DOHH2 (cell line): ENCODE results near the gene RPA1.

ENCODE experiments used
- H3F3A ChIP-seq: fragments of 200-600 bp; sonication (generic), shearing (Covaris generic); 2 replicates; pipeline ENCODE4 v1.6.0; 2016; ENCODE audit warnings: antibody characterized with exemption, mild to moderate bottlenecking; ENCODE audit not compliant: control insufficient read depth, insufficient read depth
- H3K27ac ChIP-seq: fragments of 200-600 bp; sonication (generic); 2 replicates; pipeline ENCODE4 v1.5.1; 2014; ENCODE audit warnings: low read depth, mild to moderate bottlenecking, low read length, moderate library complexity
- H3K27me3 ChIP-seq: fragments of 200-600 bp; sonication (generic); 2 replicates; pipeline ENCODE4 v1.6.1; 2014; ENCODE audit warnings: mild to moderate bottlenecking, low read length, mixed read lengths; ENCODE audit not compliant: control insufficient read depth
- H3K36me3 ChIP-seq: fragments of 200-600 bp; sonication (generic); 2 replicates; pipeline ENCODE4 v1.6.1; 2014; ENCODE audit warnings: mild to moderate bottlenecking, low read length, moderate library complexity, mixed read lengths; ENCODE audit not compliant: control insufficient read depth
- H3K4me1 ChIP-seq: fragments of 200-600 bp; sonication (generic); 2 replicates; pipeline ENCODE4 v1.6.1; 2014; ENCODE audit warnings: mild to moderate bottlenecking, low read length, mixed read lengths; ENCODE audit not compliant: control insufficient read depth
- H3K4me2 ChIP-seq: fragments of 200-600 bp; sonication (generic); 2 replicates; pipeline ENCODE4 v1.6.0; 2014; ENCODE audit warnings: mild to moderate bottlenecking, low read length, moderate library complexity
- H3K4me3 ChIP-seq: fragments of 200-600 bp; sonication (generic); 2 replicates; pipeline ENCODE4 v1.5.1; 2014; ENCODE audit warnings: mild to moderate bottlenecking, low read length, mixed read lengths
- H3K79me2 ChIP-seq: fragments of 200-600 bp; sonication (generic); 2 replicates; pipeline ENCODE4 v1.6.1; 2014; ENCODE audit warnings: mild to moderate bottlenecking, low read length, mixed read lengths; ENCODE audit not compliant: control insufficient read depth
- H3K9me2 ChIP-seq: fragments of 200-600 bp; sonication (generic); replicated peaks from 2 replicates; pipeline ENCODE4 v1.6.1; 2014; ENCODE audit warnings: mild to moderate bottlenecking, low read length, mixed read lengths; ENCODE audit not compliant: control insufficient read depth
- H3K9me3 ChIP-seq: fragments of 200-600 bp; sonication (generic); 2 replicates; pipeline ENCODE4 v1.6.1; 2014; ENCODE audit warnings: antibody characterized with exemption, low read length, mixed read lengths; ENCODE audit not compliant: control insufficient read depth, insufficient read depth
- H4K20me1 ChIP-seq: fragments of 200-600 bp; sonication (generic); 2 replicates; pipeline ENCODE4 v1.6.0; 2014; ENCODE audit warnings: low read depth, mild to moderate bottlenecking, antibody characterized with exemption, low read length, moderate library complexity; ENCODE audit not compliant: control insufficient read depth, insufficient read depth
- EZH2phosphoT487 ChIP-seq: fragments of 200-600 bp; sonication (generic); IDR thresholded peaks from 2 replicates; pipeline ENCODE4 v1.6.1; 2017; ENCODE audit warnings: borderline replicate concordance, mild to moderate bottlenecking, antibody characterized with exemption, low read length, moderate library complexity, mixed read lengths
- TF ChIP-seq, protein P1 (sequence below): fragments of 200-600 bp; sonication (generic); IDR thresholded peaks from one replicate; pipeline ENCODE4 v1.5.1; 2014; ENCODE audit warnings: antibody characterized with exemption, mild to moderate bottlenecking, low read depth, low read length; ENCODE audit not compliant: poor library complexity, severe bottlenecking

The RPA1 gene

DNA sequence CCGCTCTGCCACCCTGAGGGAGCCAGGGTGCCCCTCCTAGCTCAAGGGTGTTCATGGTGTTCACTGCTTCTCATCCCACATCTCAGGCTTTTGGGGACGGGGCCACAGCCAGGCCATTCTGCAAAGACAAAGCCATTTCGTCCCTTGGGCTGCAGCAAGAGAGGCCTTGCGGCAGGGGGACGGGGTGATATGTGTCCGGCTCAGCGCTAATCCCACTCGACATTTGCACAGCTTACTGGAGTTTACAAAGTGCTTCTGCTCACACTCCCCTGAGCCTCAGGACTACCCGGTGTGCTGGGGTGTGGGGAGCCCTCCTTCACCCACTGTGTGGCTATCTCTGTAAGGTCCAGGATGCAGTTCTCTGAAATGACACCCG, 111.0 kb downstream of the RPA1 start:
- no peaks in the 10 kb centered on the region for H3F3A ChIP-seq
- no peaks in the 10 kb centered on the region for H3K9me2 ChIP-seq
- no peaks in the 10 kb centered on the region; the same call in 1 of the 2 replicates for H3K27me3 ChIP-seq
- no peaks in the 10 kb centered on the region for H4K20me1 ChIP-seq
- H3K4me1 ChIP-seq, result no peaks in the 10 kb centered on the region
- no peaks in the 10 kb centered on the region for H3K9me3 ChIP-seq
- no peak overlapping the region for H3K27ac ChIP-seq
- no peaks in the 10 kb centered on the region for H3K36me3 ChIP-seq
- H3K79me2 ChIP-seq, result no peaks in the 10 kb centered on the region
- H3K4me3 ChIP-seq, result no peak overlapping the region
- no peak overlapping the region for H3K4me2 ChIP-seq
- TF ChIP-seq, protein P1, sequence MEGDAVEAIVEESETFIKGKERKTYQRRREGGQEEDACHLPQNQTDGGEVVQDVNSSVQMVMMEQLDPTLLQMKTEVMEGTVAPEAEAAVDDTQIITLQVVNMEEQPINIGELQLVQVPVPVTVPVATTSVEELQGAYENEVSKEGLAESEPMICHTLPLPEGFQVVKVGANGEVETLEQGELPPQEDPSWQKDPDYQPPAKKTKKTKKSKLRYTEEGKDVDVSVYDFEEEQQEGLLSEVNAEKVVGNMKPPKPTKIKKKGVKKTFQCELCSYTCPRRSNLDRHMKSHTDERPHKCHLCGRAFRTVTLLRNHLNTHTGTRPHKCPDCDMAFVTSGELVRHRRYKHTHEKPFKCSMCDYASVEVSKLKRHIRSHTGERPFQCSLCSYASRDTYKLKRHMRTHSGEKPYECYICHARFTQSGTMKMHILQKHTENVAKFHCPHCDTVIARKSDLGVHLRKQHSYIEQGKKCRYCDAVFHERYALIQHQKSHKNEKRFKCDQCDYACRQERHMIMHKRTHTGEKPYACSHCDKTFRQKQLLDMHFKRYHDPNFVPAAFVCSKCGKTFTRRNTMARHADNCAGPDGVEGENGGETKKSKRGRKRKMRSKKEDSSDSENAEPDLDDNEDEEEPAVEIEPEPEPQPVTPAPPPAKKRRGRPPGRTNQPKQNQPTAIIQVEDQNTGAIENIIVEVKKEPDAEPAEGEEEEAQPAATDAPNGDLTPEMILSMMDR, result no peak
- no peak for TF ChIP-seq EZH2phosphoT487

DNA sequence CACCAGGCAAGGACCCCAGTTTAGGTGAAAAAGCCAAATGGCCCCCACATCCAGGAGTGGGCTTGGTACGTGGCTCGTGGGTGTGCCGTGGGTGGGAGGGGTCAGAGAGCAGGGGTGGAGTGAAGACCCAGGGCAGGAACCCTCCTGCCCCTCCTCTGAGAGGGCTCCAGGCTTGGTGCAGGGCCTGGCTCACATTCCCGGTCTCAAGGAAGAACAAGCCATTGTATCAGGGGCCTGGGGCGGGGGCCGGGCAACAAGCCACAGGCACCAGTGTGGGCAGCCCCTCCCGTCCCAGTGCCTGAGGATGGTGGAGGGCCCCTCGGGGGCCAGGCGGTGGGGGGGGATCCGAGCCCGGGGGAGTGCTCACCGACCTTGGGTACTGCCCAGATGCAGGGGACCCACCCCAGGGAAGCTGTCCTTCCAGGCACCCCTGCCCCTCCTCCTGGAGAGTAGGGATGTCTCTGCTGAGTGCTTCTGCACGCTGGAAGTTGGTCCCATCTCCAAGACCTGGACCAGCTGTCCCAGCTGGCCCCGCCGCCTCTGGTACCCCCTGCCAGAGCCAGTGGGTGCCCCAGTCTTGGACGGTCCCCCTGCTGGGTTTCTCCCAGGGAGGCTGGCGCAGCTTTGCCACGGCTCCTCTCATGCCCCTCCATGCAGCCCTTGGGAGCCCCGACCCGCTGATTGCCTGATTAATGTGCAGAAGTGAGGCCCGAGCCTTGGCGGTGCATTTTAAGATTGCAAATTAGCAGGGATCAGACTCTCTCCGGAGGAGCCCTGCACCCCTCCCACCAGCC, 111.7 kb downstream of the RPA1 start:
- no peak overlapping the region for H3K27ac ChIP-seq
- no peaks in the 10 kb centered on the region; the same call in 1 of the 2 replicates for H3K27me3 ChIP-seq
- no peaks in the 10 kb centered on the region for H3F3A ChIP-seq
- no peaks in the 10 kb centered on the region for H3K9me3 ChIP-seq
- H4K20me1 ChIP-seq, result no peaks in the 10 kb centered on the region
- no peak overlapping the region for H3K4me2 ChIP-seq
- no peaks in the 10 kb centered on the region for H3K36me3 ChIP-seq
- H3K4me3 ChIP-seq, result no peak overlapping the region
- H3K79me2 ChIP-seq, result no peaks in the 10 kb centered on the region
- TF ChIP-seq, protein P1, result no peak
- no peak for TF ChIP-seq EZH2phosphoT487
- no peaks in the 10 kb centered on the region for H3K4me1 ChIP-seq
- no peaks in the 10 kb centered on the region for H3K9me2 ChIP-seq

DNA sequence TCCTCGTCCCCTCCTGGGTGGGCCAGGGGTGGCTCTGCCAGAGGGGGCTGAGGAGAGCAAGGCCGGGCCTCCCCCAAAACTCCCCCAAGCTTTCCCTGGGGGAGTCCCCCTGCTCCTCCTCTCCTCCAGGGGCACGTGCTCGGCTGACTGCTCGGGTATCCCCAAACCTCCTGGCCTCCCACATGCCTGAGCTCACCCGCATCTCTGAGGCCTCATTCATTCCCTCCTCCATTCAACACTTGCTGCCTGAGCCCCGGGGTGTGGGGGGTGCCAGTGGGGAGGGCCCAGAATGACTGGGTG, 112.2 kb downstream of the RPA1 start:
- TF ChIP-seq, protein P1, result no peak
- TF ChIP-seq EZH2phosphoT487, result no peak
- H3K79me2 ChIP-seq, result no peaks in the 10 kb centered on the region
- no peaks in the 10 kb centered on the region for H4K20me1 ChIP-seq
- no peak overlapping the region for H3K4me3 ChIP-seq
- H3K9me2 ChIP-seq, result no peaks in the 10 kb centered on the region
- H3K27ac ChIP-seq, result no peak overlapping the region
- no peaks in the 10 kb centered on the region for H3K4me1 ChIP-seq
- no peaks in the 10 kb centered on the region; the same call in 1 of the 2 replicates for H3K27me3 ChIP-seq
- H3K9me3 ChIP-seq, result no peaks in the 10 kb centered on the region
- H3K36me3 ChIP-seq, result no peaks in the 10 kb centered on the region
- H3F3A ChIP-seq, result no peaks in the 10 kb centered on the region
- H3K4me2 ChIP-seq, result no peak overlapping the region
